Globus pallidus (tissue), 1 donor: ENCODE results near the gene FRAS1.
"Not testable (repeated sequence)": the region's sequence is repeated elsewhere in the genome, so short reads cannot be mapped to it uniquely, and the experiment has no call there.

Experiments
- DNase-seq: peaks from one replicate; pipeline ENCODE4 v3.0.0-alpha.2; 2015; ENCODE audit warnings: low spot score

Gene FRAS1, protein sequence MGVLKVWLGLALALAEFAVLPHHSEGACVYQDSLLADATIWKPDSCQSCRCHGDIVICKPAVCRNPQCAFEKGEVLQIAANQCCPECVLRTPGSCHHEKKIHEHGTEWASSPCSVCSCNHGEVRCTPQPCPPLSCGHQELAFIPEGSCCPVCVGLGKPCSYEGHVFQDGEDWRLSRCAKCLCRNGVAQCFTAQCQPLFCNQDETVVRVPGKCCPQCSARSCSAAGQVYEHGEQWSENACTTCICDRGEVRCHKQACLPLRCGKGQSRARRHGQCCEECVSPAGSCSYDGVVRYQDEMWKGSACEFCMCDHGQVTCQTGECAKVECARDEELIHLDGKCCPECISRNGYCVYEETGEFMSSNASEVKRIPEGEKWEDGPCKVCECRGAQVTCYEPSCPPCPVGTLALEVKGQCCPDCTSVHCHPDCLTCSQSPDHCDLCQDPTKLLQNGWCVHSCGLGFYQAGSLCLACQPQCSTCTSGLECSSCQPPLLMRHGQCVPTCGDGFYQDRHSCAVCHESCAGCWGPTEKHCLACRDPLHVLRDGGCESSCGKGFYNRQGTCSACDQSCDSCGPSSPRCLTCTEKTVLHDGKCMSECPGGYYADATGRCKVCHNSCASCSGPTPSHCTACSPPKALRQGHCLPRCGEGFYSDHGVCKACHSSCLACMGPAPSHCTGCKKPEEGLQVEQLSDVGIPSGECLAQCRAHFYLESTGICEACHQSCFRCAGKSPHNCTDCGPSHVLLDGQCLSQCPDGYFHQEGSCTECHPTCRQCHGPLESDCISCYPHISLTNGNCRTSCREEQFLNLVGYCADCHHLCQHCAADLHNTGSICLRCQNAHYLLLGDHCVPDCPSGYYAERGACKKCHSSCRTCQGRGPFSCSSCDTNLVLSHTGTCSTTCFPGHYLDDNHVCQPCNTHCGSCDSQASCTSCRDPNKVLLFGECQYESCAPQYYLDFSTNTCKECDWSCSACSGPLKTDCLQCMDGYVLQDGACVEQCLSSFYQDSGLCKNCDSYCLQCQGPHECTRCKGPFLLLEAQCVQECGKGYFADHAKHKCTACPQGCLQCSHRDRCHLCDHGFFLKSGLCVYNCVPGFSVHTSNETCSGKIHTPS (N-terminal part only)

DNA sequence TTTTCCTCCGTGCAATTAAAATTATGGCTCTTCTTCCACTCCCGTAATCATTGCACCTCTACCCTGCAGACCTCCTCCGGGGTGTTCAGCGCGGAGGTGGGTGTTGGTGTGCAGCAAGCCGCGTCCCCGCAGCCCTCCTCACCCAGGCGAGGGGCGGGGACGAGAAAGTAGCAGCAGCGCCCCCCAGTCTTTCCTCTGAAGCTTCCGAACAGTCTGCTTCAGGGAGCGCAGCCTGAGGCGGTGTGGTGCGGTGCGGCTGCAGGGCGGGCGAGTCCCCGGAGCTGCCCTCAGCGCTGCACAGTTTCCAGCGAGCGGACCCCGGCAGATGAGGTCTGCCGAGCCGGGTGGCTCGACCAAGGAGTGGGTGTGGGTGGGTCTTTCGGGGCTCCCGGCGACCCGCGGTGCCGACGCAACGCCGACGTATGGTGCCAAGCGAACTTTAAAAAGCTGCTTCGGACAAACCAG, at the start of gene FRAS1:
Gene FRAS1, plus strand, starts transcription at position 189 of the 465 bp plus-strand sequence. CDS start 687 bp downstream, outside the sequence.
- DNase-seq: no peak

DNA sequence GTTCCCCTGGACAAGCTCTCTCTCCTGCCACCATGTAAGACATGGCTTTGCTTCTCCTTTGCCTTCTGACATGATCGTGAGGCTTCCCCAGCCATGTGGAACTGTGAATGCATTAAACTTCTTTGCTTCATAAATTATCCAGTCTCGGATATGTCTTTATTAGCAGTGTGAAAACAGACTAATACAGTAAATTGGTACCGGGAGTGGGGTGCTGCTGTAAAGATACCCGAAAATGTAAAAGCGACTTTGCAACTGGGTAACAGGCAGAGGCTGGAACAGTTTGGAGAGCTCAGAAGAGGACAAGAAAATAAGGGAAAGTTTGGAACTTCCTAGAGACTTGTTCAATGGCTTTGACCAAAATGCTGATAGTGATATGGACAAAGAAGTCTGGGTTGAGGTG, 46.1 kb upstream of the FRAS1 start:
- not testable (repeated sequence) for DNase-seq

DNA sequence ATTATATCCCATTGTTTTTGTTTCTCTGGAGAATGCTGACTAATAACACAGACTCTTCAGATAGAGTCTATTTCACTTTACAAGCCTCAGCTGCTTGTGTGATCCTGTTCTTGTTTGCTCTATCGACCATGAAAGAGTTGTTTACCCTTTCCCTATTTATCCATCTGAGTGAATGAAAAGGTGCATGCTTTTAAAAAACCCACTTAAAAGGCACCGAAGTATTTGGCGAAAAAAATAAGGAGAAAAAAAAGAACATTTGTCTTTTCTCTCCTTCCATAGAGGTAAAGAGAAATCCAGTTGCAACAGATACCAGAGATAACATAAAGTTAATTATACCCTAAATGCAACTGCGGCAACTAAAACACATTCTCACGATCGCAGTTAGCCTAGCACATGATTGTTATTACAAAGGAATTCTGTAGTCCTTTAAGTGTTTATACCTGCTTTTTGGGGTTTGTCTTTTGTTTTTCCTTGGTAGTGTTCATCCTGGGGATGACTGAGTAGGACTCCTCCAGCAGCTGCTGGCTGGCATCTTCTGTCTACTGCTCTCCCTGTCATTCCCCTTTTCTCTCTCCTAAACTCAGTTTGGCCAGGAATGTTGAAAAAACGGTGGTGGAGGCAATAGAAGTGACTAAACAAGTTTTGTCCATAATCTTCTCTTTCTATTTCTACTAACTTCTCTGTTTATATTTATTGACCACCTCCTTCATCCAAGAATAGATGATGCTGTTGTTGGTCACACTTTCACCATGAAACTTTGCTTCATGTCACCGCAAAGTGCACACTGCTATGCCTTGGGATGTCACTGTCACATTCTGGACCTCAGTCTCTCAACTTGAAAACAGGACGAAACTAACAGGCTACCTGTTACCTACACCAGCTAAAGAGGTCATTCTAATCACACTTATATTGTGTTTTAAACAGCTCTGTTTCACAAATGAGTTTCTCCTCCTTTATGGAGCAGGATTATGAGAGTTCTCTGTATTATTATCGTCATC, 41.9 kb upstream of the FRAS1 start:
- no peak for DNase-seq

DNA sequence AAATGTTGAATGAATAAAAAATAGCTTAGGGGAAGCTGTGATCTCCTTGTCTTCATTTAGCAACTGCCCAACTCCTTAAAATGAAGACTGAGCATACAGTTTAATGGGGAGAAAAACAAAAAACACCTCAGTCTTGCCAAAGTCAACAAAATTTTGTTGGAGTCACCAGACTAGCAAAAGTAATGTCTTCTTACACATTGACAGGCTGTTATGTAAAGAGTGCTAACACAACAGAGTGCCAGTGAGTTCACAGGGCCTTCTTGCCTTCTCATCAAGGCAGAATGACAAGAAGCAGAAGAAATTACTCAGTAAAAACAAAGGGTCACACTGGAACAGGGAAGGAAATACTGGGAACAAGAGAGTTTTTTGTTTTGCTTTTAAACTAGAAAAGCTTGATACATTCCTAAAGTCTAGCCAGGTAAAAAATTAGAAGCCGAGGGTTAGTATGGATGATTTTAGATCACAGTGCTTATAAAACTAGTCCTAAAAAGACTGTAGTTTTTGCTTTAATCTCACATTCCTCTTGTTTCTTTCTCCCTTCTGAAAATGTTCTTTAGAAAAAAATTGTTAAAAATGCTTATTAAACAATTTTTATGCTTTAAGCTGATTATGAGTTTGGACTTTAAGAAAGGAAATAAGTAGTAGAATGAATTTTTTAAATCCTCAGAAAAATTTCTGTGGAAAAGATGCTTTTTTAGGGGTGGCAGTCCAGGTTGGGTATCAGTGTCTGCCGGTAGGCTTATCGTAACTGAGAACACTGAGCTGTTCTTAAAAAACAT, 38.7 kb upstream of the FRAS1 start:
- no peak for DNase-seq

DNA sequence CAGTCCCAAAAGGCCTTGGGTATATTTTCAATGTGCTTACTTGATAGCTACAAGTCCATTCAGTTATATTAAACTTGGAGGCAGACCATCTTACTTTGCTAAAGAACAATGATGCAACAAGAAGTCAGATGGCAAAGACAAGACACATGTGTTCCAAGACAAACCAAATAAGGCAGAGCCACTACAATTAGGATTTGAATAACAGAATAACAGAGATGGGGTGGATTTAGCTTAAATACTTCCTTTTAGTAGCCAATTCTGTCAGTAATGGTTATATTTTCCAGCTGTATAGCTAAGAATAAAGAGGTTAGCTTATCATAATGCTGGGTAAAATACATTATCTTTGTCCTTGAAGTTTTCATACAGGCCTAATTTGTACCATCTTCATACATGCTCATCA, 37.7 kb upstream of the FRAS1 start:
- no peak for DNase-seq

DNA sequence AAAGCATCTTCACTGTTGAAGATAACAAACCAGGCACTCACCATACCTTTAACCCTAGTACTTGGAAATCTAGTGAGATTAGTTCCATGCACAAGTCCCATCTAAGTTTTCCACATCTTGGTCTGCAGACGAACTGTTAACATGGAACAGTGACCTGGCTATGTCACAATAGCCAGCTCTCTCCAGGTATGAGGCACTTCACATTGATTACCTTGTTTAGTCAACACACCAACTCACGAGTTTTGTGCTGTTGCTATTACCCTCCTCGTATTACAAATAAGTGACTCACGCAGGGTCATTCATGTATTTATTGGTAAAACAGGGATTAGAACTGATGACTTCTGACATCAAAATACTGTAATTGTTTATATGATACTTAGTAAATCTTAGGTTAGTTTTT, 36.4 kb upstream of the FRAS1 start:
- DNase-seq: no peak

DNA sequence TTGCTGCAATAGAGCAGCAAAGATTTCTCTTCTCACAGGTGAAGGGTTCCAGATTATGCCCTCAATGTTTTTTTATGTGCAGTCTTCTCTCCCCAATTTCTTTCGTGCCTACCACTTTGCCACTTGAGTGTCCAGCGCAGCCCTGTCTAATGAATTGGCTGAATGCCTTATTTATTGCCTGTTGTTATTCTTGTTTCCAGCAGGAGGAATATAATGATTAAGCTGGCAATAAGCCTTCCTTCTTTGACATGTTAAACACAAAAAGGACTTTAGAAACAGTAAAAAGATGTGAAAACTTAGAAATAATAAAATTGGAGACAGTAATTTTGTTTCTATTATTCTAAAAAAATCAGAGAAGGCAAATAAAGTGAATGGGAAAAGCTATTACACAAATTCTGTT, 34.6 kb upstream of the FRAS1 start:
- no peak for DNase-seq

DNA sequence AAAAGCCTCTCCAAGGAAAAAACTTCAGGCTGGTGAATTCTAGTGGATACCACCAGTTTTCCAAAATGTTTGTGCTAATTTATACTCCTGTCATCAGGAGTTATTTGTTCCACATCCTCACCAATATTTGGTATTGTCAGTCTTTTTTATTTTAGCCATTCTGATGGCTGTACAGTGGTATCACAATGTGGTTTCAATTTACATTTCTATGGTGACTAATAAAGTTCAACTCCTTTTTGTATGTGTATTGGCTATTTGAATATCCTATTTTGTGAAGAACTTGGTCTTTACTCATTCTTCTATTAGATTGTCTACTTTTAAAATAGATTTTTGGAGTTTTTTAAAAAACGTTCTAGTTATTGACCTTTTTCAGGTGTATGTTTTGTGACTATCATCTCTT, 33.0 kb upstream of the FRAS1 start:
- DNase-seq: no peak

DNA sequence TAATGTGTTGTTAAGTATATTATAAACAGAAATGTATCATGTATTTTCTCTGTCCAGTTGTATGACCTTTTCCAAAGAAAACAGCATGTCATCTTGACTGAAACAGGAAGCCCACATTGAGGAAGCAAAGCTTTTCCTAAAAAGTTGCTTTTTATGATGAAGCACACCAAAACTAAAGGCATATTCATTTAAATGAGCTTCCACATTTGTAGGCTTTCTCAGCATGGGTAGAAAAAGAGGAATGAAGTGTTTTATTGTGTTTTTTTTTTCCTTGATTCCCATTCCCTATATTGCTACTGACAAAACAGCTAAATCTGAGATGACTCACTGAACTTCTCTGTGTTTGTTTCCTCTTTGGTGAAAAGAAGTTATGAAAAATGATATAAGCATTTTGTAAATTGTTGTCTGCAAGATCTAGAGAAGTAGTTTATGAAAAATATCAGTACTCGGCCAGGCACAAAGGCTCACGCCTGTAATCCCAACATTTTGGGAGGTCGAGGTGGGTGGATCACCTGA, 32.5 kb upstream of the FRAS1 start:
- no peak for DNase-seq

DNA sequence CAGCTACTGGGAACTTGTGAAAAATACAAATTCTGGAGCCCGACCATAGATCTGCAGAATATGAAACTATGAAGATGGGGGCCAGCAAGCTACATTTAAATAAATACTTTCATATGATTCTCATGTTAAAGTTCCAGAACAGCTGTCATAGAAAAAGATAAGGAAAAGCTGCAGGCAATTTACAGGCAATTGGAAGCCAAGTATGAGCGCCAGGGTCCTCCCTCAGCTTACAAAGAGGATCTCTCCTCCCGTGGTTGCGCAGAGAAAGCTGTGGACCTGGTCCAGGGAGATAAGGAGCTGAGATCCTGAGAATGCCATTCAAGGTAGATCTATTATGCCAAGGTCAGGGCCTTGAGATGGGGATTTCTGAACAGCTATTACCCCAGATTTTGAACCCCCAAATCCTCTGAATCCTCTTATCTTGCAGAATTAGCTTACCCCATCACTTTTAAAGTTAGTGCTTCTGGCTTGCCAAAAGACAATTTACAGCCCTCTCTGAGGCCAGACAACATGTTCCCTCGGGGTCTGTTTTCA, 25.6 kb upstream of the FRAS1 start:
- DNase-seq: no peak

DNA sequence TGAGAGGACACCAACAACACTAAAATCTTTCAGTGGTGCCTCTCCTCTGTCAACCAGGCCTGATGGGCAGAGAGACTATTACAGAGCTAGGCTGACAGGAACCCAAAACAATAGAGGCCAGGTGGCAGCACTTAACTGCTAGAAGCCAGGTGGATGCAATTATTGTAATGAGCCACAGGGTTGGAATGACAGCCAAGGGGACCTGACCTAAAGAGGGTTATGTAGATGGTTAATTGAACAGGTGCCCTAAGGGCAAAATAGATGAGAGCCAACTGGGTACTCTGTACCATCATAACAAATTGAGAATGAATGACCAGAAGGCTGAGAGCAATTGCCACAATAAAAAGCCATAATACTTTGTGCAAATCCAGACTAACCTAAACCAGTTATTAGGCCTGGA, 24.7 kb upstream of the FRAS1 start:
- DNase-seq: no peak

DNA sequence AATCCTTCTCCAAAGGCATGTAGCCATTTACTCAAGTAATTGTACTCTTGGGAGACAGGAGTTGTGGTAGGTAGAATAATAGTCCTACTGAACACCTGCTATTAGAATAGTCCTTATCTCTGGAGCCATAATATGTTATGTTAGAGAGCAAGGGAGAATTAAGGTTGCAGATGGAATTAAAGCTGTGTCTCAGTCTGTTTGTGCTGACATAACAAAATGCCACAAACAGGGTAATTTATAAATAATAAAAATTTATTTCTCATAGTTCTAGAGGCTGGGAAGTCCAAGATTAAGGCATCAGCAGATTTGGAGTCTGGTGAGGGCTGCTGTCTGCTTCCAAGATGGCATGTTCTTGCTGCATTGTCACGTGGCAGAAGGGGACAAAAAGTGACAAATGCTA, 24.2 kb upstream of the FRAS1 start:
- no peak for DNase-seq

DNA sequence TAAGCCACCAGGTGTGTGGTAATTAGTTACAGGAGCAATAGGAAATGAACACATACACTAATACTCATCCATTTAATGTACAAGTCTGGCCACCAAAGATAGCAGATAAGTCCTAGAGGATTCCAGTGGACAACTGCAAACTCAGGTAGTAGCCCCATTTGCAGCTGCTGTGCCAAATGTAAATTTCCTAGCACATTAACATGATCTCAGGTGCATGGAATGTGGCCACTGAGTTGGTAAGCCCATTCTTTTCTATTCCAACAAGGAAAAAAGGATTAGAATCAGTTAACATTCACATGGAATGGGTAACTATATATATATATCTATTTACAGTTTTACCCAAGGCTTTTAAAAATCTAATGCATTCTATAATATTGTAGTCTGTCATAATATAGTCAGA, 23.3 kb upstream of the FRAS1 start:
- no peak for DNase-seq

DNA sequence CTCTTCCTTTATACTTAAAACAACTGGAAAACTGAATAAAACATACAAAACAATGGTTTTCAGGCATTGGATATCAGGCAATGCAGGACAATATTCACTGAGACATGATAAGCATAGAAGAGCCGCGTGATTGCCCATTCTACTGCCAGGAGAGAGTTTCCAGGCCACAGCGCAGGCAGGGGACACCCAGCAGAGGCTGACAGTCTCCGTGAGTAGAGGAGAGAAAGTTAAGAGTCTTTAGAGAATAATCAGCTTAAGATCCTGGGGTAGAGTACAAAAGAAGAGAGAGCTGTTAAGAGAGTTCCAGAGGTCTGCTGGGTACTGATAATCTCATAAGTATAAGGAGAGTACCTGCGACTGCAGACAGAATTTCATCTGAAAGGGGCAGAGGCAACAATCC, 18.4 kb upstream of the FRAS1 start:
- DNase-seq: no peak

DNA sequence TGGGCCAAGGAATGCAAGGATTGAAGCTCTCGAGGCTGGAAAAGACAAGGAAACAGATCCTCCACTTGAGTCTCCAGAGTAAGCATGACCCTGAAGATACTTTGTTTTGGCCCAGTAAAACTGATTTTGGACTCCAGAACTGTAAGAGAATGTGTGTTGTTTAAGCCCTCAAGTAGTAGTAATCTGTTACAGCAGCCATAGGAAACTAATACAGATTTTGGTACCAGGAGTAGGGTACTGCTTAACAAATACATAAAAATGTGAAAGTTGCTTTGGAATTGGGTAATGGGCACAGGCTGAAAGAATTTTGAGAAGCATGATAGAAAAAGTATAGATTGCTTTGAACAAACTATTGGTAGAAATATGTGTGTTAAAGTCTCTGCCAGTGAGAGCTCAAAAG, 17.4 kb upstream of the FRAS1 start:
- DNase-seq: no peak

DNA sequence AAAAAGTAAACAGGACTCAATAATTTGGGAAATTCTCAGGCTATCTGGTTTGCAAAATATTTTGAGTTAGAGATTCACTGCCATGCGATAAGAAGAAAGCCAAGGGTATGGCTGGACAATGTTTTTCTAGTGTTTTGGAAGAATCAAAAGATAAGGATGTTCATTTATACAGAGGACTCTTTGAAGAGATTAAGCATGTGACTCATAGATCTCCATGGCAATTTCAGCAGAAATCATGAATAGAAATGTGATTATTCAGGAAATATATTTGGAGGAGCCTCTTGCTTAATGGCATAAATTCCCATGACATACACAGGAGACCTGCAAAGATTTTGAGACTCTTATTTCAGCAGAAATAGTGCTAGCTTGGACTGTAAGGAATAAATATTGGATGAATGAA, 16.7 kb upstream of the FRAS1 start:
- DNase-seq: no peak

DNA sequence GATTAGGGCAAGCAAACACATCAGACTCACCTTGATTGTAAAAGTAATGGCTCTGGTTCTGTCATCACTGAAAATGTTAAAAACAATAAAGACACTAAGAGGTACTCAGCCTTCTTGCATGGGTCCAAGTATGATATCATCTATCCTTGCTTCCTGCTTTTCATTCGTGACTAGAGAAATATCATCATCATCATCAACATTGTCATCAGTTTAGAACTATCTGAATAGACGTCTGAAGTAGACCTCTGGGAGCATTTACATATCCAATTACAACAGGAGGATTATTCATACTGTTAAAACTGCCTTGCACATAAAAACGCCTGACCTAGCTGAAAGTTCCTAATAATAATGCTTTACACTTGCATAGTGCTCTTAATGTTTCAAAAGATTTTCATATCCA, 9.8 kb upstream of the FRAS1 start:
- DNase-seq: no peak

DNA sequence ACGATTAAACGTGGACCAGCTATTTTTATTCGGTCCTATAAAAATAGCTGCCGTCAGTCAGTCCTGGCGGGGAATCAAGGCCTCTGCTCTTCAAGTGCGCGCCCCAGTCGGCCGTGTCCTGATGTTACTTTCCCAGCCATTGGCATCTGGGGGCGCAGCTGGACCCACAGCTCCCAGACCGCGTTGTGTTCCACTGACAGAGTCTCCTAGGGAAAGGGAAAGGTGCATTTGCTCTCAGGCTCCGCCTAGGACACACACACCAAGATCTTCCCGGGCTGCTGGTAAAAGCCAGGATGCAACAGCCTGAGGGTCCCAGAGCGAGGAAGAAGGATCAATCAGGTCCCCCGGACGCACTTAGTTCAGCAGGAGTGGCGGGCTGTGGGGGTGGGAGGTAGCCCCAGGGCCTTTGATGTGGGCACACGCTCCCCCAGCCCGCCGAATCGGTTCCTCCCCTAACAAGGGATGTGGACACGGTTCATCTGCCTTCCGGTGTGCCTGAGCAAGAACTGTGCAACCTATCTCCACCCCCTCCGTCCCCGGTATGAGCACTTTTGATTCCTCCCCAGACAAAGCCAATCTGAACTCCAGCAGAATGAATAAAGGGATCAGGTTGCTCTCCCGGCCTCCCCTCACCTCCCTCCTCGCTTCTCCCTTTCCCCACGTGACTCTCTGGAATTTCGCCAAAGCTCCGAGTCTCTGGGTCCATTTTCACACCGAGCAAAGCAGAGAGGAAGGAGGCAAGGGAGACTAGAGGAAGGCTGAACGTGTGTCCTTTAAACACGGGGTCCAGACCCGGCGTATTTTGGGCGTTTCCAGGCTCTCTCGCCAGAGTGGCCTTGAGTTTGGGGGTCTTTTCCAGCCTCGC, 626 bp upstream of the FRAS1 start:
- peak; percentile 31 for DNase-seq
